ENCODE results near the gene ZFAND5.

GRCh38 chr9:72338631-72339030 lies 26.4 kb downstream of the ZFAND5 start:
- TF ChIP-seq PRDM15 (CRISPR knock-in tag; IDR thresholded peaks at IDR 0.05): no peak
- no peak for TF ChIP-seq CTCF (IDR thresholded peaks at IDR 0.05 in 2 of 3, conservative IDR thresholded peaks at IDR 0.05 in 1 of 3; ENCODE audit: control insufficient read depth in 2 of 3, extremely low read depth in 1 of 3, insufficient read depth in 1 of 3, low read depth in 3 of 3, low read length in 3 of 3)
- no peak for TF ChIP-seq DPF2 (IDR thresholded peaks at IDR 0.05)
- no peak for TF ChIP-seq POLR2A (IDR thresholded peaks at IDR 0.05; ENCODE audit: low read depth, low read length)
- no peak for TF ChIP-seq RFX5 (IDR thresholded peaks at IDR 0.05; ENCODE audit: low read depth, low read length)
- TF ChIP-seq ATF2 (IDR thresholded peaks at IDR 0.05; ENCODE audit: low read length): no peak
- TF ChIP-seq ATF7 (IDR thresholded peaks at IDR 0.05; ENCODE audit: low read depth): no peak
- no peak for TF ChIP-seq JUND (IDR thresholded peaks at IDR 0.05; ENCODE audit: low read depth, low read length)
- no peak for TF ChIP-seq SP1 (IDR thresholded peaks at IDR 0.05; ENCODE audit: low read depth, low read length)
